ENCODE measurements around the gene SEPTIN8.

- TF ChIP-seq CTCF (conservative IDR thresholded peaks at IDR 0.05; ENCODE audit: low read length) (no peak), EZH2phosphoT487 (IDR thresholded peaks at IDR 0.05; ENCODE audit: borderline replicate concordance) (no peak)
Measured at GRCh38 chr5:132764051-132764450, 13.0 kb downstream of the SEPTIN8 start.
